Measurements from ENCODE around the gene MACROH2A2.
"Not testable (repeated sequence)": the region's sequence is repeated elsewhere in the genome, so short reads cannot be mapped to it uniquely, and the experiment has no call there.

MACROH2A2 gene

GRCh38 chr10:70096016-70096704 lies 43.5 kb downstream of the MACROH2A2 start:
- TF ChIP-seq CTCF (IDR thresholded peaks at IDR 0.05; ENCODE audit: borderline replicate concordance, control extremely low read depth, extremely low read depth, insufficient read depth, missing control alignments) = no peak
- in situ Hi-C loops (cut with MboI; ENCODE audit: low sequenced_read_pairs, unreplicated experiment) = no loop called here
- DNase-seq (ENCODE audit: low spot score) = no peak

- DNase-seq (ENCODE audit: low spot score) = no peak
- in situ Hi-C loops (cut with MboI; ENCODE audit: low sequenced_read_pairs, unreplicated experiment) = no loop called here
- no peak for TF ChIP-seq CTCF (IDR thresholded peaks at IDR 0.05; ENCODE audit: borderline replicate concordance, control extremely low read depth, extremely low read depth, insufficient read depth, missing control alignments)
Observed at GRCh38 chr10:70096705-70097420, 44.2 kb downstream of the MACROH2A2 start.

- in situ Hi-C loops (cut with MboI; ENCODE audit: low sequenced_read_pairs, unreplicated experiment) = no loop called here
- no peak for DNase-seq (ENCODE audit: low spot score)
- no peak for TF ChIP-seq CTCF (IDR thresholded peaks at IDR 0.05; ENCODE audit: borderline replicate concordance, control extremely low read depth, extremely low read depth, insufficient read depth, missing control alignments)
Observed at GRCh38 chr10:70097459-70097858, 44.8 kb downstream of the MACROH2A2 start.

GRCh38 chr10:70098271-70098670 lies 45.6 kb downstream of the MACROH2A2 start:
- no peak for TF ChIP-seq CTCF (IDR thresholded peaks at IDR 0.05; ENCODE audit: borderline replicate concordance, control extremely low read depth, extremely low read depth, insufficient read depth, missing control alignments)
- DNase-seq (ENCODE audit: low spot score) = no peak
- in situ Hi-C loops (cut with MboI; ENCODE audit: low sequenced_read_pairs, unreplicated experiment) = no loop called here

- in situ Hi-C loops (cut with MboI; ENCODE audit: low sequenced_read_pairs, unreplicated experiment); DNase-seq (ENCODE audit: low spot score): not testable (repeated sequence)
Observed at GRCh38 chr10:70101068-70101562, 48.5 kb downstream of the MACROH2A2 start.

GRCh38 chr10:70101668-70102067 lies 49.0 kb downstream of the MACROH2A2 start:
- no peak for DNase-seq (ENCODE audit: low spot score)
- in situ Hi-C loops (cut with MboI; ENCODE audit: low sequenced_read_pairs, unreplicated experiment) = no loop called here
- no peak for TF ChIP-seq CTCF (IDR thresholded peaks at IDR 0.05; ENCODE audit: borderline replicate concordance, control extremely low read depth, extremely low read depth, insufficient read depth, missing control alignments)
